ENCODE data around the gene KRTAP10-5. TPM values are rescaled to one million over a fixed set of nuclear protein-coding genes. Genes with fewer than 3 reads are reported as not detected.

Gene KRTAP10-5
- total and polyA plus RNA-seq, 9 of the 15 experiments (the other 6 are each of a cell fraction or from before 2014, with no cell fraction given), result not detected

- TF ChIP-seq CHD7 (IDR thresholded peaks at IDR 0.05; ENCODE audit: low read depth, low read length) (no peak), SP2 (IDR thresholded peaks at IDR 0.05; ENCODE audit: extremely low read depth, low read depth, low read length, poor library complexity, severe bottlenecking) (no peak)
These were observed 28.8 kb upstream of the KRTAP10-5 start (continued) for GRCh38 chr21:44609193-44609592.
